ENCODE results near the gene NPAS3.

GRCh38 chr14:33206981-33207380 is 268.3 kb downstream of the NPAS3 start:
- TF ChIP-seq POLR2A (IDR thresholded peaks at IDR 0.05) (no peak), CTCF (IDR thresholded peaks at IDR 0.05) (no peak)
